ENCODE data around the gene PRR19. TPM values are rescaled to one million over a fixed set of nuclear protein-coding genes. Genes with fewer than 3 reads are reported as not detected.

The PRR19 gene
- total RNA-seq, 1 donor from 2014 or later, result 0.45 TPM

DNA sequence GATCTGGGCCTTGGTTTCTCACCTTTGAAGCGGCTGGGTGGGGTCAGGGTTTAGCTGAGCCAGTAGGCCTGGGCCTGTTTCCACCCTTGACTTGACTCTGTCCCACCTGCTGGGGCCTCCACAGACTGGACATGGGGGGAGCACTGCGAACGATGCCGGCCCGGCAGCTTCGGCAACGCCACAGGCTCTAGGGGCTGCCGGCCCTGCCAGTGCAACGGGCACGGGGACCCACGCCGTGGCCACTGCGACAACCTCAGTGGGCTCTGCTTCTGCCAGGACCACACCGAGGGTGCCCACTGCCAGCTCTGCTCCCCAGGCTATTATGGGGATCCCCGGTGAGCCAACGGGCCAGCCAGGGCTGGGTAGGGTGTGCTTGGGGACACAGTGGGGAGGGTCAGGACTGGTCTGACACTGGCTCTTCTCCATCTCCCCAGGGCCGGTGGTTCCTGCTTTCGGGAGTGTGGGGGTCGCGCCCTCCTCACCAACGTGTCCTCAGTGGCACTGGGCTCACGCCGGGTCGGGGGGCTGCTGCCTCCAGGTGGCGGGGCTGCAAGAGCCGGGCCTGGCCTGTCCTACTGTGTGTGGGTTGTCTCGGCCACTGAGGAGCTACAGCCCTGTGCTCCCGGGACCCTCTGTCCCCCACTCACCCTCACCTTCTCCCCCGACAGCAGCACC lies 51.5 kb downstream of the PRR19 start:
- ATAC-seq (no peak), DNase-seq (ENCODE audit: low spot score) (no peak)
- intact Hi-C loops (cut with DNase I), result no loop called here

DNA sequence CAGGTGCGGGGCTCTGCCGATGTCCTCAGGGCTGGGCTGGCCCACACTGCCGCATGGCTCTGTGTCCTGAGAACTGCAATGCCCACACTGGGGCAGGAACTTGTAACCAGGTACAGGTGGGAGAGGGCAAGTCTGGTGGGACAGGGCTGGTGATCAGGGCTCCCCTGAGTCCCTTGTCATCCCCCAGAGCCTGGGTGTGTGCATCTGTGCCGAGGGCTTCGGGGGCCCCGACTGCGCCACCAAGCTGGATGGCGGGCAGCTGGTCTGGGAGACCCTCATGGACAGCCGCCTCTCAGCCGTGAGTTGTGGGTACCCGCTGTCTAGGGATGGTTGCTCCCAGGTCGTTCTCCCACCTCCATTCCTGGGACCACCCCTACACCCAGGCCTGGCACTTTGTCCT lies 54.0 kb downstream of the PRR19 start:
- intact Hi-C loops (cut with DNase I), result no loop called here
- no peak for ATAC-seq
- no peak for DNase-seq (ENCODE audit: low spot score)

DNA sequence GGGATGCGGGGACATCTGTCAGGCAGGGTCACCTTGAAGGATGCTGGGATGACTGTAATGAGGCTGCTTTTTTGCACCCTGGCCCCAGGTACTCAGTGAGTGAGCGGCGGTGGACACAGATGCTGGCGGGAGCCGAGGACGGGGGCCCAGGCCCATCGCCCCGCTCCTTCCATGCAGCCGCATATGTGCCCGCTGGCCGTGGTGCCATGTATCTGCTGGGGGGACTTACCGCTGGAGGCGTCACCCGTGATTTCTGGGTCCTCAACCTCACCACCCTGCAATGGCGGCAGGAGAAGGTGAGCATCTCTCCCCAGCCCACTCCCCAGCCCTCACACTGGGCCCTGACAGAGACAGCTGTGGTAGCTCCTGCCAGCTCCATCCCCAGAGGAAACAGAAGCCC lies 54.8 kb downstream of the PRR19 start:
- no peak for ATAC-seq
- intact Hi-C loops (cut with DNase I), result no loop called here
- DNase-seq (ENCODE audit: low spot score), result no peak

DNA sequence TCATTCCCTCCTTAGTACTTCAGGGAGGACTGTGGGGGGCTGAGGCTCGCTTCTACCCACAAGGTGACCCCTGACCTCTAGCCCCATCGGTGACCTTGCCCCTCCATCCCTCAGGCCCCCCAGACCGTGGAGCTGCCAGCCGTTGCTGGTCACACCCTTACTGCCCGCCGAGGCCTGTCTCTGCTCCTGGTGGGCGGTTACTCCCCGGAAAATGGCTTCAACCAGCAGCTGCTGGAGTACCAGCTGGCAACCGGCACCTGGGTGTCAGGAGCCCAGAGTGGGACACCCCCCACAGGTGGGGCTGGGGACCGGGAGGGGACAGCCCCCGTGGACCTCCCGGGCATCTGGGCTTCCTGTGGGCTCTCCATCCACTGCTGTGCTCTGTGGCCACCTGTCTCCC lies 55.4 kb downstream of the PRR19 start:
- ATAC-seq, result no peak
- intact Hi-C loops (cut with DNase I), result no loop called here
- no peak for DNase-seq (ENCODE audit: low spot score)

Small RNAs within 50 kb of the gene (microRNA-seq; reads per million reads assigned to microRNA genes)
- not detected for gene MIR8077

Other genes with a start within 250 kb of the PRR19 start
- 9.2 TPM for gene GRIK5, start 231.9 kb upstream of the PRR19 start, total RNA-seq
- gene ZNF574, start 226.0 kb upstream of the PRR19 start, total RNA-seq, result 13.2 TPM
- 5.6 TPM for gene POU2F2, start 169.7 kb upstream of the PRR19 start, total RNA-seq
- gene DEDD2, start 84.5 kb upstream of the PRR19 start, total RNA-seq, result 21.8 TPM
- 12.1 TPM for gene ZNF526, start 81.8 kb upstream of the PRR19 start, total RNA-seq
- 29.2 TPM for gene GSK3A, start 59.5 kb upstream of the PRR19 start, total RNA-seq
- gene ERF, start 47.0 kb upstream of the PRR19 start, total RNA-seq, result 90.7 TPM
- 92.1 TPM for gene CIC, start 32.9 kb upstream of the PRR19 start, total RNA-seq
- 7.4 TPM for gene PAFAH1B3, start 492 bp downstream of the PRR19 start, total RNA-seq
- not detected for gene TMEM145, start 11.2 kb downstream of the PRR19 start, total RNA-seq
- gene MEGF8, start 23.5 kb downstream of the PRR19 start, total RNA-seq, result 35.1 TPM
- 0.76 TPM for gene CNFN, start 88.2 kb downstream of the PRR19 start, total RNA-seq
- gene LIPE, start 125.3 kb downstream of the PRR19 start, total RNA-seq, result 34.0 TPM
- 0.31 TPM for gene CXCL17, start 140.8 kb downstream of the PRR19 start, total RNA-seq
- gene CEACAM1, start 226.3 kb downstream of the PRR19 start, total RNA-seq, result 5.8 TPM

All from sciatic nerve (tissue), 2 donors.